HG03097 (cell line): ENCODE data around the gene MALT1.
"Not testable (repeated sequence)": the region's sequence is repeated elsewhere in the genome, so short reads cannot be mapped to it uniquely, and the experiment has no call there.

ENCODE experiments used
- ATAC-seq: cut with Tn5 transposase; IDR thresholded peaks from one replicate; pipeline ENCODE4 v1.9.1; 2021; ENCODE audit not compliant: unreplicated experiment, low FRiP score

The MALT1 gene, protein sequence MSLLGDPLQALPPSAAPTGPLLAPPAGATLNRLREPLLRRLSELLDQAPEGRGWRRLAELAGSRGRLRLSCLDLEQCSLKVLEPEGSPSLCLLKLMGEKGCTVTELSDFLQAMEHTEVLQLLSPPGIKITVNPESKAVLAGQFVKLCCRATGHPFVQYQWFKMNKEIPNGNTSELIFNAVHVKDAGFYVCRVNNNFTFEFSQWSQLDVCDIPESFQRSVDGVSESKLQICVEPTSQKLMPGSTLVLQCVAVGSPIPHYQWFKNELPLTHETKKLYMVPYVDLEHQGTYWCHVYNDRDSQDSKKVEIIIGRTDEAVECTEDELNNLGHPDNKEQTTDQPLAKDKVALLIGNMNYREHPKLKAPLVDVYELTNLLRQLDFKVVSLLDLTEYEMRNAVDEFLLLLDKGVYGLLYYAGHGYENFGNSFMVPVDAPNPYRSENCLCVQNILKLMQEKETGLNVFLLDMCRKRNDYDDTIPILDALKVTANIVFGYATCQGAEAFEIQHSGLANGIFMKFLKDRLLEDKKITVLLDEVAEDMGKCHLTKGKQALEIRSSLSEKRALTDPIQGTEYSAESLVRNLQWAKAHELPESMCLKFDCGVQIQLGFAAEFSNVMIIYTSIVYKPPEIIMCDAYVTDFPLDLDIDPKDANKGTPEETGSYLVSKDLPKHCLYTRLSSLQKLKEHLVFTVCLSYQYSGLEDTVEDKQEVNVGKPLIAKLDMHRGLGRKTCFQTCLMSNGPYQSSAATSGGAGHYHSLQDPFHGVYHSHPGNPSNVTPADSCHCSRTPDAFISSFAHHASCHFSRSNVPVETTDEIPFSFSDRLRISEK

DNA sequence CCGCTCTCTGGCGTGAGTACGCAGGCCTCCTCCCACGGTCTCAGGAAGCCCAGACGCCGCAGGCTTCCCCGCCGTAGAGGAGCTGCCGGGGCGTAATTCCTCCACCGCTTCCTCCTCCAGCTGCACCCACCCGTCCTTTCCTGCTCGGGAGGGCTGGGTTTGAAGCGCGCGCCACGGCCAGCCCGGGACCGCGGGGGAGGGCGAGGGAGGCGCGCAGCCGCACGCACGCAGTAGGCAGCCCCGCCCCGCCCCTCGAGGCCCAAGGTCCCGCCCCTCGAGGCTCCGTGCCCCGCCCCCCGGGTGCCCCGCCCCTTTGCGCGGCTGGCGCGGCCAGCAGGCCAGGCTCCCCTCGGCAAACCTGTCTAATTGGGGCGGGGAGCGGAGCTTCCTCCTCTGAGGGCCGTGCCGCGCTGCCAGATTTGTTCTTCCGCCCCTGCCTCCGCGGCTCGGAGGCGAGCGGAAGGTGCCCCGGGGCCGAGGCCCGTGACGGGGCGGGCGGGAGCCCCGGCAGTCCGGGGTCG, at the start of gene MALT1:
MALT1 (plus strand) TSS at position 355 of the 521 bp plus-strand sequence. CDS start 179 bp downstream, outside the sequence.
- ATAC-seq = peak; percentile 74

DNA sequence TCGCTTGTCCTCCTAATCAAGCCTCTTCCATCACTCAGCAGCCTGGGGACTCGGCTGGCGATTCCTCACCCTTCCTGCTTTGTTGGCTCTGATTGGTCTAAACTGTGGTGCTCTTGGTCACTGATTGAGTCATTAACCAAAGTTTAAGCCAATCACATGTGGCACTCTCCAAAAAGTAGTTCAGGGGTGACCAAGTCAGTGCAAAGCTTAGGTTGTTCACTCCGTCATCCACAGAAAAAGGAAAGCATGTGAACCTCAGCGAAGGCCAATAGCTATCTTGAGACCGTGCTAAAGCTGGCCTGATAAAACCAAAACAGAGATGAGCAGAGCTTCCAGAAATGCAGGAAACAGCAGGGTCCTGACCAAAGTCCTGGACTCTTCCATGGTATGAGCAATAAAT, 47.3 kb upstream of the MALT1 start:
- ATAC-seq = no peak

DNA sequence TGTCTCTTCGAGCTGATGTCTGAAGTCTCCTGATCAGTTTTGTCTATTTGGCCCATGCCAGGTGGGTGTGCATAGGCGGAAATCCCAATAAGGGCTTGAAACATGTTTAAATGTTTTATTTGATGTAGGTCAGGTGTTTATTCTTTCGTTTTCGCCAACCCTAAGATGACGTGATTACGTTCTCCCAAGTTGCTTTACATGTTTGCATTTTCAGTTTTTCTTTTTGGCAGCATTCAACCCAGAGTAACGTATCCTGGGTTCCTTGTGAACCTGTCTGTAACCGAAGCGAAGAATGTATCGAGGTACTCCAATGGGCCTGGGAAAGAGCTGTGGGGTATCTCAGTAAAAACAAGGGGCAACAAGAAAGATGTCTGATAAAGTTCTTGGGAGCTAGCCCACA, 45.4 kb upstream of the MALT1 start:
- no peak for ATAC-seq

DNA sequence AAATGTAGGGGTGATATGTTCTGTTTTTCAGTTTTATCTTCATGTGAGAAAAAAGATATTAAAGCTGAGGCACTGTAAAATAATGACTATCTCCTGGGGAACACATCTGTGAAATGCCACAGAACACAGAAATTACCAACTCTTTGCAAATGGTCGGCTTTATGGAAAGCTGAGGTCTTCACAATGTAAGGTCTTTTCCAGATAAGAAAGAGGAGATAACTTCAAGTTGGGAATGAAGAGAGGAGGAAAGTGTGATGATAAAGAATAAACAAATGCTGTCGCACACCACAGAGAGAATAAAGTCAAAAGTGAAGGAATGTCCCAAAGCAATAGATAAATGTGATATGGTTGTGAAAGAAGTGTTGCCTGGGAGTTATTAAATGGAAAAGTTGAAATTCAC, 41.2 kb upstream of the MALT1 start:
- no peak for ATAC-seq

DNA sequence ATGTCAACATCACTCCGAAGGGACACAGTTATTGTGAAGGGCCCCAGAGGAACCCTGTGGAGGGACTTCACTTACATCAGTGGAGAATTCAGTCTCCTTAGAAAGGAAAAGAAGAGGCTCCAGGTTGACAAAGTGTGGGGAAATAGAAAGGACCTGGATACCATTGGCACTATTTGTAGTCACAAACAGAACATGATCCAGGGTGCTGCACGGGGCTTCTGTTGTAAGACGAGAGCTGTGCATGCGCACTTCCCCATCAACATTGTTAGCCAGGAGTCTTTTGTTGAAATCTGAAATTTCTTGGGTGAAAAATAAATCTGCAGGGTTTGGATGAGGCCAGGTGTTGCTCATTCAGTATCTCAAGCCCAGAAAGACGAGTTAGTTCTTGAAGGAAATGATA, 40.0 kb upstream of the MALT1 start:
- ATAC-seq = no peak

DNA sequence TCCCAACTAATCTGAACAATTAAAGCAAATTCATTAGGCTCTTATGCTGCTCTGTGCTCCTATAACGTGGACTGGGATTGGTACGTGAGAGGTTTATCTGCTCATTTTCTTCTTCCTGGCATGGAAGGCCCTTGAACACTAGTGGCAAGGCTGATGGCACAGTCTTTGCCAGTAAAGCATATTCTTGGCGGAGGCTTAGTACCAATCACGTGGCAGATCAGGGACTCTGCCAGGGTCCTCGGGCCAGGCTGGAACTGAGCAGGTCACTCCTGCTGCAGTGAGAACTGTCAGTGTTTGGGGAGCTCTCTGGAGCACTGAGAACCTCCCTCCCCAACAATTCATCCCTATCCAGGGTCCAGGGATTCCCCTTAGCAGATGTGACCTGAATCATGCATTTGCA, 38.7 kb upstream of the MALT1 start:
- ATAC-seq = no peak

DNA sequence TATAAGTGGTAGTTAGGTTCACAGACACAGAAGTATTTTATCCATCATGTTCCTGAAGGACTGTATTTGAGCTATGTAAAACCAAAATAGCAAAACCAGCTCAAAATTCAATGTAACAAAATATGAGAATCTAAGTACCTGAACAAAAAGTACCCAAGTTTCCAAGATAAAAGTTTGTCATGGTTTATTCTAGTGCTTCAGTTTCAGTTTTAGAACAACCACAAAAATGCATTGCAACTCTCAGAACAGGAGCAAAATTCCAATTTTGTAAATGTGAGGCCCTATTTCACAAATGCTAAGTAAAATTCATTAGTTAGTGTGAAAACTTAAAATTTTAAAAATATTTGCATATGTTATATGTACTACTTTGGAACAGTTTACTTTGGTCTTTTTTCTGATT, 37.4 kb upstream of the MALT1 start:
- ATAC-seq = no peak

DNA sequence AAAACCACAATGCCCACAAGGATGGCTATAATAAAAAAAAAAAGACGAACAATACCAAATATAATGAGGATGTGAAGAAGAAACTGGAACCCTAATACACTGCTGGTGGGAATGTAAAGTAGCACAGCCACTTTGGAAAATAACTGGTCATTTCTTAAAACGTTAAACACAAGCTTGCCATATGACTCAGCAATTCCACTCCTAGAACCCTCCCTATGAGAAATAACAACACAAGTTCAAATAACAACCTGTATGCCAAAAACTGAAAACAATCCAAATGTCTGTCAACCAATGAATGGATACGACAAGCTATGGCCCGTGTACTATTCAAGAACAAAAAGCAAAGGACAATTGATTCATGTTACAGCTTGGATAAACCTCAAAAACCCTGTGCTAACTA, 35.4 kb upstream of the MALT1 start:
- no peak for ATAC-seq

DNA sequence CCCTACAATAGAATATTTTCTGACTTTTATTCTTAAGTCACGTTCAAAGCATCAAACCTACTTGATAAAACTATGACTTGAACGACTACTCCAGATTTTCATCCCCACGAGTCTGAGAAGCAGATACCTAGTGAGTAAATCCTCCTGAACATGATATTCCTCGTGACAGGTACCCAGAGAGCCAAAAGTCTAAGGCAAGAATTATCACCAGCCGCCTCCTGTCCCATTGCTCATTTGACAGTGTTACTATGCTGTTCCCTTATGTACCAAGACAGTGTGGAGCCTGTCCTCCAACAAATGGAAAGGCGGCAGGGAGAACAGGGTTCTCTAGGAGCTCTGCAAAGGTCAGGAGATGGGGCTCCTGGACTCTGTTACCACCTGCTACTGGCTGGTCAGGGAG, 34.1 kb upstream of the MALT1 start:
- no peak for ATAC-seq

DNA sequence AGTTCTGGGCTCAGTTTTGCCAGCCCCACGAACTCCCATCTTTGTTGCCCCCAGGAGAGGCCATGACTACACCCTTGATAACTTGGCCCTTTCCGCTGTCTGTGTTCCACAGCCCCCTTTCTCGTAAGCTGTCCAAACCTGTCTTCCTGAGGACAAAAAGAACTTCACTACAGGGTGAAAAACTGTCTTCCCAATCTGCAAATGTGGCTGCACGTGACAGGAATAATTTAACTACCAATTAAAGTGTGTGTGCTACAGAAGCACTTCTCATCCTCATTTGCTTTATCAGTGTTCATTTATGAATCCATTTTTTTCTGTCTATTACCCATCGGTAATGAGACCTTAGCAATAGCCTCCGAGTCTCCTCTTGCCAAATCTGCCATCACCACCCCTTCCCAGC, 33.3 kb upstream of the MALT1 start:
- no peak for ATAC-seq

DNA sequence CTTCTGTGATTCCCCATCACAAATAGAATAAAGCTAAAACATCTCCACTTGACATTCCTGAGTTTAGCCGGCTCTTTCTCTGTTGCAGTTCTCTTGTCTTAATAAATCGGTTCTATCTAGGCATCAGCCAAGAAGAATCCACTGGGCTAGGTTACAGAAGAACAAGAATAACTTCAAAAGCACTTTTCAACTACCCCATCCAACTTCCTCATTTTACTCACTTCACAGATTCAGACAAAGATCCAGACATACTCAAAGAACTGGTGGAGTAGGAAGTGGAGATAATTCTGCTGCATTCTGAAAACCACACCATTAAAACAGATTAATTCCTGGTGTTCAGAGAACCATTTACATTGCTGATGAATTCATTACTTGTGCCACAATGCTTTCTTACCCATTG, 32.8 kb upstream of the MALT1 start:
- no peak for ATAC-seq

DNA sequence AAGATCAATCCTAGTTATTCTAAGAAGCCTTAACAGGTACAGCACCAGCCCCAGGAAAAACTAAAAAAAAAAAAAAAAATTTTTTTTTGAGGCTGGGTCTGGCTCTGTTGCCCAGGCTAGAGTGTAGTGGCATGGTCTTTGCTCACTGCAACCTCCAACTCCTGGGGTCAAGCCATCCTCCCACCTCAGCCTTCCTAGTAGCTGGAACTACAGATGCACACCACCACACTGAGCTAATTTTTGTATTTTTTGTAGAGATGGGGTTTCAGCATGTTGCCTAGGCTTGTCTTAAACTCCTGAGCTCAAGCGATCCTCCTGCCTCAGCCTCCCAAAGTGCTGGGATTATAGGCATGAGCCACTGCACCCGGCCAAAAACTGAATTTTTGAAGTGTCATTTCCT, 32.0 kb upstream of the MALT1 start:
- no peak for ATAC-seq

DNA sequence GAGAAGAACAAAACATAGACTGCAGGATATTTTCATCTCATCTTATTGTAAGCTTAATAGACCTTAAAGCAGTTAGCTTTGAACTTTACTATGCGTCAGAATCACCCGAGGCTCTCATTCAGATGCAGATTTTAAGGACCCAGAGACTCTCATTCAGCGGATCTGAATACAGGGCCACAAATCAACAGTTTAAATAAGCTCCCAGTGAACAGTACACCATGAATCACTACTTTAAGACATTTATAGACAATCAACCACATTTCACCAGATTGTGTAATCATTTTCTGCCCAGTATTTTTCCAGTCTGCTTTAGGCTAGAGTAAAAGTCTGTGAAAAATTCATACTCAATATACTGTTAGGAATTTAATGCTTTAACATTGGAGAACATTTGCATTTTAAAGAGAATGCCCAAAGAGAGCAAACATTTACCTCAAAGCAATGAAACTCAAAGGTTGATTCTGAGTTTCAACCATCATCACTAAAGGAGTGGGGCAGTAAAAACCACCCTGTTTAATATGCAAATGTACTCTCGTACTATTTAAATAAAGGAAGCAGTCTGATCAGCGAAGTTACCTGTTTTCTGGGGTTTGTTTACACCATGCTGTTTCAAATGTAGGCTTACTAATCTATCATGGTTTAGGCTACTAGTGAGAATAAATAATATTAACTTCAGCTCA, 31.4 kb upstream of the MALT1 start:
- ATAC-seq = peak; percentile 76

DNA sequence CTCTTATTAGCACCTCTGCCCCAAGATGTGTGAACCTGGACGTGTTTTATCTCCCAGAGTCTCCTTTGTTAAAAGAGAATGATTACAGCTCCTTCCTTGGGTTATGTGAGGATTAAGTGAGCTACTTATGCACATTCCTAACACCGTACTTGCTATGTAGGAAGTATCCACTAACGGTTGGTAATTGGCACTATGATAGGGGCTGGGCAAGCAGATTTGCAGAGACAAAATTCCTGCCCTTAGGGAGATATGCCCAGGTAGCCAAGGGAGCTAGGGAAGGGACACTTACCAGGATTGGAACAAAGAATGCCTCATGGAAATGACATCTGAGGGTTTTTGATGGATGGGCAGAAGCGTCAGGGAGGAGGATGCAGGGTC, 30.8 kb upstream of the MALT1 start:
- no peak for ATAC-seq

DNA sequence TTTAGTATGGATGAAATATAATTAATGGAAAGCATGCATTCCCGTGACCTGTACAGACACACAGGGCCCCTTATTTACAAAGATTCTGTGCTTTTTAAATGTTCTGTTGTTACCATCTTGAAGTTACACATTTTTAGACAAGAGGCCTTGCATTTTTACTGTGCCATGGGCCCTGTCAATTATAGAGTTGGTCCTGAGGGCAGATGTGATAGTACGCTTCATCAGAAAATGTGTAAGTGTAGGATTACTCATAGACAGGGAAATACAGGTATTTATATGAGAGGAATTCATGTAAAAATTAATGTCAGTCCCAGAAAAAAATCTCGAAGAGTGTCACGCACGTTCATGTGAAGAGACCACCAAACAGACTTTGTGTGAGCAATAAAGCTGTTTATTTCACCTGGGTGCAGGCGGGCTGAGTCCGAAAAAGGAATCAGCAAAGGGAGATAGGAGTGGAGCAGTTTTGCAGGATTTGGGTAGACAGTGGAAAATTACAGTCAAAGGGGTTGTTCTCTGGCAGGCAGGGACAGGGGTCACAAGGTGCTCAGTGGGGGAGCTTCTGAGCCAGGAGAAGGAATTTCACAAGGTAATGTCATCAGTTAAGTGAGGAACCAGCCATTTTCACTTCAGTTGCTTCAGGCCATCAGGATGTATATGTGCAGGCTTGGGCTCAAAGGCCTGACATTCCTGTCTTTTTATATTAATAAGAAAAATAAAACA, 30.2 kb upstream of the MALT1 start:
- ATAC-seq = no peak

DNA sequence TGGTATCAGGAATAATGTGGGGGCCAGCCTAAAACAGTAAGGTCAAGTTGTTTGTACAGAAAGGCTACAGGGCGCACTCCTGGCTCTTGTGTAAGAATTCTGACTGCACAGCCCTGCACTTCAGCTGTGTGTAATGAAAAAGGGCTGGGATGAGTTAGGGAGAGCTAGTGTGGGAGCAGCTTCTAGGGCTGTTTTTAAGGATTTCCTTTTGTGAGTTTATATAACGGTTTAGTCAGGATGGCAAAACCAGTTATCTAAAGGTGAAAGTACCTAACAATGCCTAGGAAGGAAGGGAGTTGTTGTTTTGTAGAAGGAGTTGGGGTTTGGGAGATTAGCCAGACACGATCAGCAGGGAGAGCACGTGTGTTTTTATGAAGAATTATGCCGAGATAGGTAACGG, 27.7 kb upstream of the MALT1 start:
- ATAC-seq = not testable (repeated sequence)

DNA sequence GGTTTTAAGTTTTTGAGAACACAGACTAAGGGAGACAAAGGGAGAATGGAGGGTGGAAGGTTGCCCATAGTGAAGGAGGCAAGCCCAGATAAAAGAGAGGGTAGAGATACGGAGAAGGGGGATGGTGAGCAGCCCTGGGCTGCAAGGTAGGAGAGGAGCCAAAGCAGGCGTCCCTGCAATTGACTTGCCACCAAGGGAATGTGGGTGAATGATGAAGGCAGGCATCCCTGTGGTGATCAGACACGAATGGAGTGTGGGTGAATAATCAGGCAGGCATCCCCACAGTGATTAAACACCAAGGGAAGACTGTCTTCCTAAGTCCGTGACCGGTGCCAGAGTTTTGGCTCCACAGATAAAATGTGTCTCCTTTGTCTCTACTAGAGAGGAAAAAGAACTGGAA, 25.9 kb upstream of the MALT1 start:
- no peak for ATAC-seq

DNA sequence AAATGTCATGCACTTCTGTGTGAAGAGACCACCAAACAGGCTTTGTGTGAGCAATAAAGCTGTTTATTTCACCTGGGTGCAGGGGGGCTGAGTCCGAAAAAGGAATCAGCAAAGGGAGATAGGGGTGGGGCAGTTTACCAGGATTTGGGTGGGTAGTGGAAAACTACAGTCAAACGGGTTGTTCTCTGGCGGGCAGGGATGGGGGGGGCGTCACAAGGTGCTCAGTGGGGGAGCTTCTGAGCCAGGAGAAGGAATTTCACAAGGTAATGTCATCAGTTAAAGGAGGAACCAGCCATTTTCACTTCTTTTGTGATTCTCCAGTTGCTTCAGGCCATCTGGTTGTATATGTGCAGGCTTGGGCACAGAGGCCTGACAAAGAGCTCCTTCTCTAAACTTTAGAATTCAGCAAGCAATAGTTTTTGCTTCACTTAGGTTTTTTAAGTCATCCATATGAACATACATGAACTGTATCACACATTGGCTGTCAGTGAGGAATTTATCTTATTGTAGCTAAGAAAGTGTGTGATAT, 24.9 kb upstream of the MALT1 start:
- no peak for ATAC-seq

DNA sequence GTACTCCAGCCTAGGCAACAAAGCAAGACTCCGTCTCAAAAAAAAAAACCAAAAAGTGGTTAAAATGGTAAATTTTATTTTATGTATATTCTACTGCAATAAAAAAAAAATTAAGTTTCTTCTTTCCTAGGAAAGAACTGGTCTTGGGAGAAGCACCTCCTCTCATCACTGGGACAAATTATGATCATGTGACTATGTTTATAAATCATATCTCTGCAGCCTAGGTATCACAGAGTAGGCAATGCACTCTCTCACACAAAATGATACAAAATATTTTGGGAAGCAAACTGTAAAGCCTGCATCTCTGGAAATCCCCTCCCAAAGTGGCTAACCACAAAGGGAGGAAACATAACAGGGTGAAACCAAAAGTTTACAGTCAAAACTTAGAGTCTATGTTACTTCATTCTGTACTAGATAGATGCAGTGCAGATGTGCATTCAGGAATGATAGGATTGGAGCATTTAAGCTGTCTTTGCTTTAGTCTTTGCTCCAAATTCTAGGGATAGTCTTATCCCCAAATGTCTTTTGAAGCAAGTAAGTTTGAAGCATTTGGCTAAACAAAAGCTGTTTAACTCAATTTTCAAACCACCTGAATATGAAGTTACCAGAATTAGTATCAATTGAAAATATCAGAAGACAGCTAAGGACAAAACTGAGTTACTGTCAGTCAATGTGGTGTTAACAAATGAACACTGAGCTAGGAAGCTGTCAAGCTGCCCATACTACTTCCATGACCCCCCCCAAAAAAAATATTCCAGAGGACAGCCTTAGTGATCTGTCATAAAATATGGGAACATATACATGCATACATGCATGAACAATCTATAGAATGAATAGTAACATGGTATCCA, 21.1 kb upstream of the MALT1 start:
- peak; percentile 81 for ATAC-seq
